ENCODE results near the gene SGSM2. TPM values are rescaled to one million over a fixed set of nuclear protein-coding genes. Genes with fewer than 3 reads are reported as not detected.
"Not testable (repeated sequence)": the region's sequence is repeated elsewhere in the genome, so short reads cannot be mapped to it uniquely, and the experiment has no call there.

The SGSM2 gene
- total RNA-seq (2014; rRNA removed; shearing (Covaris generic)), result 18.5 and 25.7 TPM in 2 replicates

GRCh38 chr17:2336852-2337543, at the start of gene SGSM2:
TSS of gene SGSM2 (plus strand) at chr17:2337501. CDS start at chr17:2337689, 188 bp downstream.
- DNase-seq (ENCODE audit: low spot score), result no peak

- DNase-seq (ENCODE audit: low spot score), result no peak
Measured at GRCh38 chr17:2289878-2290478, 47.3 kb upstream of the SGSM2 start.

DNA sequence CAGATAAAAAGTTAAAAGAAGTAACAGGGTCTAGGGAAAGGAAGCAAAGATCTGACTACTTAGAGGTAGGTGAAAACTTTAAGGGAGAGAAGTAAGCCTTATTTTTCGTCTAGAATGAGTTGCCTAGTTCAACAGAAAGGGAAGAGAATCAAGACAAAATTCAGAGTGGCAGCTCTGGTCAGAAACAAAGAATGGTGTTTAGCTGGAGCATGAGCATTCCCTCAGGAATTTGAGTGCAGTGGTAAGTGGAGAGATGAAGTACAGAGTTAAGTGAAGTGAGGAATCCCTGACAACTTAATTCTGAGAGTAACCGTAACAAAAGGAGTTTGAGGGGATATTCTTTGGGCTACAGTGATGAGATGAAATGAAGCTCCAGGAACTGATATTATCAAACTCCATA, 45.2 kb upstream of the SGSM2 start:
- DNase-seq (ENCODE audit: low spot score), result no peak

GRCh38 chr17:2295575-2295974, 41.7 kb upstream of the SGSM2 start:
- no peak for DNase-seq (ENCODE audit: low spot score)

DNA sequence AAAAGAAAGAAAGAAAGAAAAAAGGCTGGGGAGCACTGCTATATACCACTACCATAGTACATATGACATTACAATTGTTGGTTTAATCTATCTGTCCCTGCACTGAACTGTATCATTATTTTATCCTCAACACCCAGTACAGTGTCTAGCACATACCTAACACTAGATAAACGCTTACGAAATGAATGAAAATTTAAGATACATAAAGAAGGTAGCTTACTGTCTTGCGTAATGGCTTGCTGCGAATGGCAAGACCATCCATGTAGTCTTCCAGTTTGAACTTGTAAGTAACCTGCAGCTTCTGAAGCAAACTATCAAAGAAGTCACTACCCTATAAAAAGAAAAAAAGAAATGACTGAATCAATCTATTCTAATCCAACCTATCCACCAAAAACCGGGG, 40.3 kb upstream of the SGSM2 start:
- no peak for DNase-seq (ENCODE audit: low spot score)

DNA sequence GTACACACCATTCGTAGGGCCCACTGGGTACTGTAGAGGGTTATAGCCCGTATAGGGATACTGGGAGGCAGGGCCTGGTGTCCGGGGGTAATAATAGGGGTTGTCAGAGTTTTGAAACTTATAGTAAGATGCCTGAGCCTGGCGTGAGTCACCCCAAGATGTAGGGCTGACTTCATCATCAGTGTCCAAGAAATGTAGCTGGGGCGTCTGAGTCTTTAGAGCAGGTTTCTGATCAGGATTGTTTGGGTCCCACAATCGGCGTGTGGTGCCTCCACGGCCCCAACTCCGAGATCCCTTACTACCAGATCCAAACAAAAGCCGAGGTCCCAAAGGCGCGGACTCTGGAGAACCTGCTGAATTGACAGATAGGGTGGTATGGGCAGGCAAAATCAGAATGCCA, 38.2 kb upstream of the SGSM2 start:
- no peak for DNase-seq (ENCODE audit: low spot score)

GRCh38 chr17:2299756-2300155, 37.5 kb upstream of the SGSM2 start:
- no peak for DNase-seq (ENCODE audit: low spot score)

DNA sequence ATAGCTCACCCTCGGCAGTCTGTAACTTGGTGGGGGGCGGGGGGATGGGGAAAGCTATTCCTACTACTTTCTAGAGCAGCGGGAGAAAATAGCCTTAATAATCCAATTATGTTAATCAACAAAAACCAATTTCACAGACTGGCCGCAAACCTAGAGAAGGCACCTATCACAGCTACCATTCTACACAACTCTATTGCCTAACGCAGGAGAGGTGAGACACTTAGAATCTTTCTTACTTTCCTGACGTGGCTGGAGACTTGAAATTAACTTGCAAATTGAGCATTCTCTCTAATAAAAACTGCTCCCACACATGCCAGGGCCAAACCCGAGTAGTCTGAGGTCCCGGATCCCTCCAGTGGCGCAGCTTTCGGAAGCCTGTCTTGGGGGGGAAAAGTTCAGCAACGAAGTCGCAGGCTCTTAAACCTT, 34.5 kb upstream of the SGSM2 start:
- no peak for DNase-seq (ENCODE audit: low spot score)

GRCh38 chr17:2303204-2304188, 33.8 kb upstream of the SGSM2 start, which contains the start of the genes SMG6 and SRR:
TSS of gene SMG6 (minus strand) at chr17:2303785. CDS start at chr17:2303720, 65 bp downstream.
TSS of gene SRR (plus strand) at chr17:2303950. CDS start at chr17:2315561, 11,611 bp downstream.
- peak; percentile 81 for DNase-seq (ENCODE audit: low spot score)

DNA sequence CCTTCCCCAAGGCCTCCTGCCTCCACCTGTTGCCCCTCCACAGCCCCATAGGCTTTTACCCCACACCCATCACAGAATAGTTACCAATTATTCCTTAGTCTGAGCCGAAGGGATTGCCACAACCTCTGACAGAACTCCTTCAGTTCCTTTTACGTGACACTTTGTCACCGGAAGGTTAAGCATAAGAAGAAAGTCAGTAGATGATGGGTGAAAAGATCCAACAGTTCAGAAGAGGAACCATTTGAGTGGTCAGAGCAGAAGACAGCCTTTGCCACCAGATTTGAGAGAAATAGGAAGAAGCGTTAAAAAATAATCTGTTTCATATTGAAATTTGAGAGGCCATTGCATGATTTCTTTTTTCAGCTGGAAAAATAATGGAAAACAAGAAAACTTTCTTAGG, 32.4 kb upstream of the SGSM2 start:
- no peak for DNase-seq (ENCODE audit: low spot score)

DNA sequence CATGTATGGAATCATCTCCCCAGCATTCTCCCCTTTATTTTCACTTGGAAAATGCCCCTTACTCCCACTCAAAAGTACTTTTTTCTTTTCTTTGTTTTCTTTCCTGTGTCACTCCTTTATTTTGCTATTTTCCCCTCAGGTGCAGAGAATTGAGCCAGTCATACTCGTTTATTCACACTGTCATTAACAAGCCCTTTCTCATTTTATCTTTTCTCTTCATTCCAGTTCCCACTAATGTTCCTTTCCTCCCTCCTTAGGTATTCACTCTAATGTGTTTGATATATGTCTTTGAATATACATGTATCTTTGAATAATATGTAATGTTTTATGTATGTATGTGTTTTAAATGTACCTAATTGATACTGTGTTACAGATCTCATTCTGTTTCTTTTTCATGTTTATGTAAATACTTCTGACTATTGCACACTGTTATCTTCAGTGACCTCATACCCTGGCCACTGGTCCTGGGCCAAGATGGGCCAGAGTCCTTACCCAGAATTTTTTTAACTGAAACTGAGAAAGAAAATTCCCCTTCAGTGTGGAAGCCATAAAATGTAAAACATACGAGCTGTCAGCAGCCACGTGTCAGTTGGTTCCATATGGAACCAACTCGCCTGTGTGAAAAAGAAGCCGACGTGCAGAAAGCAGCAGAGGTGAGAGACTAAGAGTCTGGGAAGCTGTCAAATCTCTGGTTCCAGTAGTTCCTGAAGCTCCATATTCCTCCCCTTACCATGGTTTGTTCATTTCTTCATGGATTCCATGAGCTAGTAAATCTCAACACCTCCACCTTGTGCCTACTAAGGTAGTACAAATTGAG, 27.8 kb upstream of the SGSM2 start:
- no peak for DNase-seq (ENCODE audit: low spot score)

- no peak for DNase-seq (ENCODE audit: low spot score)
Measured at GRCh38 chr17:2312736-2313135, 24.6 kb upstream of the SGSM2 start.

- not testable (repeated sequence) for DNase-seq (ENCODE audit: low spot score)
Measured at GRCh38 chr17:2316916-2317205, 20.4 kb upstream of the SGSM2 start.

DNA sequence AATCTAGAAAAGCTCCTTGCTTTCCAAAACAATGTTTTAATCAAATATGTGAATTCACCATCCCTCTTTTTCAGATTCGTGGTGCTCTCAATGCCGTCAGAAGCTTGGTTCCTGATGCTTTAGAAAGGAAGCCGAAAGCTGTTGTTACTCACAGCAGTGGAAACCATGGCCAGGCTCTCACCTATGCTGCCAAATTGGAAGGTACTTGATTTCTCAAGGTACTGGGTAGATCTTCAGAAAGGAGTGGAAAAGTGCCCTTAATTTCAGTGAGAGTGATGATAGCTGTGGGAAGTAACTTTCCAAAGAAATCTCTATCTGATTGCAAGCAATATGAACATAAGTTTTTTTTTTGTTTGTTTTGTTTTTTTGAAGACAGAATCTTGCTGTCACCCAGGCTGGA, 19.5 kb upstream of the SGSM2 start:
- no peak for DNase-seq (ENCODE audit: low spot score)

GRCh38 chr17:2319051-2319450, 18.2 kb upstream of the SGSM2 start:
- DNase-seq (ENCODE audit: low spot score), result no peak

- no peak for DNase-seq (ENCODE audit: low spot score)
Measured at GRCh38 chr17:2321399-2321798, 15.9 kb upstream of the SGSM2 start.

DNA sequence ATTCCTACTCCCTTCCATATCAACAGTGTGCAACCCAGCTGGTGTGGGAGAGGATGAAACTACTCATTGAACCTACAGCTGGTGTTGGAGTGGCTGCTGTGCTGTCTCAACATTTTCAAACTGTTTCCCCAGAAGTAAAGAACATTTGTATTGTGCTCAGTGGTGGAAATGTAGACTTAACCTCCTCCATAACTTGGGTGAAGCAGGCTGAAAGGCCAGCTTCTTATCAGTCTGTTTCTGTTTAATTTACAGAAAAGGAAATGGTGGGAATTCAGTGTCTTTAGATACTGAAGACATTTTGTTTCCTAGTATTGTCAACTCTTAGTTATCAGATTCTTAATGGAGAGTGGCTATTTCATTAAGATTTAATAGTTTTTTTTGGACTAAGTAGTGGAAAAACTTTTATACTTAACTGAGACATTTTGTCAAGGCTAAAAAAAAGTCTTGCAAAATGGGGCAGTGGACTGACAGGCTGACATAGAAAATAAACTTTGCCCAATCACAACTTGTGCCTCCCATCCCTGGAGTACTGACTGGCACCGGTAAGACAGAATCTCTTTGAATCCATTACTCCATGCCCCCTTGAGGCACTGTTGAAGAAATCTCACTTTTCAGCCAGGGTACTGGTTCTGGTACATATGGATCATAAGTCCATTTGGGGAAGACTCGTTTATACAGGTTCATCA, 13.5 kb upstream of the SGSM2 start:
- DNase-seq (ENCODE audit: low spot score), result no peak

DNA sequence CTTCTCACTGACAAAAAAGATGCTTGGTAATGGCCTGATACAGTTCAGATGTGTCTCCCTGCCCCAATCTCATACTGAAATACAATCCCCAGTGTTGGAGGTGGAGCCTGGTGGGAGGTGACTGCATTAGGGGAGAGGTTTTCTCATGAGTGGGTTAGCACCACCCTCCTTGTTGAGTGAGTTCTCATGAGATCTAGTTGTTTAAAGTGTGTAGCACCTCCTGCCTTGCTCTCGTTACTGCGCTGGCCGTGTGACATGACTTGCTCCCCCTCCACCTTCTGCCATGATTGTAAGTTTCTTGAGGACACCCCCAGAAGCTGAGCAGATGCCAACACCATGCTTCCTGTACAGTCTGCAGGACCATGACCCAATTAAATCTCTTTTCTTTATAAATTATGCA, 6.0 kb upstream of the SGSM2 start:
- no peak for DNase-seq (ENCODE audit: low spot score)

- peak; percentile 6 for DNase-seq (ENCODE audit: low spot score)
Measured at GRCh38 chr17:2335726-2336214, 1.5 kb upstream of the SGSM2 start.

GRCh38 chr17:2336215-2336851, 968 bp upstream of the SGSM2 start, which contains the start of gene TSR1:
TSS of gene TSR1 (minus strand) at chr17:2336457. CDS start at chr17:2336427, 30 bp downstream.
- DNase-seq (ENCODE audit: low spot score), result peak; percentile 87
